MCF 10A (cell line): ENCODE measurements around the gene HELZ. TPM values are rescaled to one million over a fixed set of nuclear protein-coding genes. Genes with fewer than 3 reads are reported as not detected.

Experiments used
- BruUV-seq: library from RNA; stranded (reverse); fragments of 400-500 nt; replicated peaks from 2 replicates; lab custom pipeline; 2021; lab: Mats Ljungman, UMichigan
- CTCF ChIA-PET: fragments of 300-600 bp; sonication (Branson Sonifier 250); formaldehyde crosslinking; extraction: SDS; loops from one replicate; lab custom pipeline; 2021; ENCODE audit warnings: antibody characterized with exemption, inconsistent platforms; lab: Yijun Ruan, JAX
- POLR2A ChIA-PET: fragments of 300-600, 350-650 bp; sonication (Branson Sonifier 250); formaldehyde crosslinking; extraction: SDS; loops from one replicate; lab custom pipeline; 2020; ENCODE audit warnings: antibody characterized with exemption, inconsistent platforms; lab: Yijun Ruan, JAX
- DNase-seq: peaks from one replicate; pipeline ENCODE4 v3.0.0-alpha.2; 2018; ENCODE audit not compliant: unreplicated experiment
- H3K27ac Mint-ChIP-seq: one replicate; pipeline ENCODE4 v1.8.0; 2022; ENCODE audit warnings: mild to moderate bottlenecking, low read depth, mixed read lengths; ENCODE audit not compliant: unreplicated experiment
- H3K27me3 Mint-ChIP-seq: one replicate; pipeline ENCODE4 v1.8.0; 2022; ENCODE audit warnings: mixed read lengths; ENCODE audit not compliant: insufficient read depth, unreplicated experiment
- H3K36me3 Mint-ChIP-seq: one replicate; pipeline ENCODE4 v1.8.0; 2022; ENCODE audit warnings: mild to moderate bottlenecking, moderate library complexity, mixed read lengths; ENCODE audit not compliant: insufficient read depth, unreplicated experiment
- H3K4me1 Mint-ChIP-seq: one replicate; pipeline ENCODE4 v1.8.0; 2022; ENCODE audit warnings: mixed read lengths; ENCODE audit not compliant: insufficient read depth, unreplicated experiment
- H3K4me3 Mint-ChIP-seq: one replicate; pipeline ENCODE4 v1.8.0; 2022; ENCODE audit warnings: mild to moderate bottlenecking, moderate library complexity, mixed read lengths; ENCODE audit not compliant: unreplicated experiment
- H3K9me3 Mint-ChIP-seq: one replicate; pipeline ENCODE4 v1.8.0; 2022; ENCODE audit warnings: mixed read lengths; ENCODE audit not compliant: unreplicated experiment
- intact Hi-C: fragments of 100-400 bp; cut with micrococcal nuclease; formaldehyde crosslinking; loops from 2 replicates; pipeline ENCODE4 v1.14.1; 2022
- total RNA-seq: library from RNA; stranded (reverse); gene quantifications from 2 replicates; pipeline ENCODE4 v1.2.3, GENCODE V29; 2022
- TF ChIP-seq, protein P1 (sequence below): fragments of 200-600 bp; IDR thresholded peaks from one replicate; pipeline ENCODE4 v1.8.0; 2022; ENCODE audit warnings: antibody characterized with exemption, mild to moderate bottlenecking; ENCODE audit not compliant: unreplicated experiment

The HELZ gene
- total RNA-seq, 1 experiment from 2014 or later, result 71.7 TPM

DNA sequence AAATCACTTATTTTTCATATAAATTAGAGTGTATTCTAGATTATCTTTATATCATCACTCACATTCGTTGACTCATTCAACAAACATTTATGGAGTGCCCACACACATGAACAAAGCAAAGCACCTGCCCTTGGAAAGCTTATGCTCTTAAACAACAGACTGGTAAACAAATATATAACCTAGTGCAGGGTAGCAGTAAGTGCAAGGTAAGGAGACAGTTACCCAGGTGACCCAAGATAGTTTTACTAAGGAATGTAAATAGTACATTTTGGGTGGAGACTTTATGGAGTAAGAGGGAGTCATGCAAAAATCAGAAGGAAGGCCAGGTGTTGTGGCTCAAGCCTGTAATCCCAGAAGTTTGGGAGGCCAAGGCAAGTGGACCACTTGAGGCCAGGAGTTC lies 40.4 kb upstream of the HELZ start:
- no peaks in the 10 kb centered on the region for H3K27me3 Mint-ChIP-seq
- POLR2A ChIA-PET, result interaction anchor here (0.6 to 1.6 kb wide), 3 partner anchors 23 to 40 kb away, joined by 3 to 4 read pairs (median 3); partner anchors contain the start of gene HELZ
- H3K4me3 Mint-ChIP-seq, result no peak overlapping the region
- no peak overlapping the region for H3K27ac Mint-ChIP-seq
- DNase-seq, result no peak
- H3K36me3 Mint-ChIP-seq, result peaks cover 1% of the 10 kb centered on the region
- TF ChIP-seq, protein P1, sequence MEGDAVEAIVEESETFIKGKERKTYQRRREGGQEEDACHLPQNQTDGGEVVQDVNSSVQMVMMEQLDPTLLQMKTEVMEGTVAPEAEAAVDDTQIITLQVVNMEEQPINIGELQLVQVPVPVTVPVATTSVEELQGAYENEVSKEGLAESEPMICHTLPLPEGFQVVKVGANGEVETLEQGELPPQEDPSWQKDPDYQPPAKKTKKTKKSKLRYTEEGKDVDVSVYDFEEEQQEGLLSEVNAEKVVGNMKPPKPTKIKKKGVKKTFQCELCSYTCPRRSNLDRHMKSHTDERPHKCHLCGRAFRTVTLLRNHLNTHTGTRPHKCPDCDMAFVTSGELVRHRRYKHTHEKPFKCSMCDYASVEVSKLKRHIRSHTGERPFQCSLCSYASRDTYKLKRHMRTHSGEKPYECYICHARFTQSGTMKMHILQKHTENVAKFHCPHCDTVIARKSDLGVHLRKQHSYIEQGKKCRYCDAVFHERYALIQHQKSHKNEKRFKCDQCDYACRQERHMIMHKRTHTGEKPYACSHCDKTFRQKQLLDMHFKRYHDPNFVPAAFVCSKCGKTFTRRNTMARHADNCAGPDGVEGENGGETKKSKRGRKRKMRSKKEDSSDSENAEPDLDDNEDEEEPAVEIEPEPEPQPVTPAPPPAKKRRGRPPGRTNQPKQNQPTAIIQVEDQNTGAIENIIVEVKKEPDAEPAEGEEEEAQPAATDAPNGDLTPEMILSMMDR, result no peak
- intact Hi-C loops, result no loop called here
- CTCF ChIA-PET, result interaction anchor here (3.2 kb wide), 1 partner anchor 8 kb away, joined by 18 read pairs; no protein-coding TSS in a partner anchor
- BruUV-seq, result no TSS peak
- H3K9me3 Mint-ChIP-seq, result no peaks in the 10 kb centered on the region
- peaks cover 12% of the 10 kb centered on the region for H3K4me1 Mint-ChIP-seq

DNA sequence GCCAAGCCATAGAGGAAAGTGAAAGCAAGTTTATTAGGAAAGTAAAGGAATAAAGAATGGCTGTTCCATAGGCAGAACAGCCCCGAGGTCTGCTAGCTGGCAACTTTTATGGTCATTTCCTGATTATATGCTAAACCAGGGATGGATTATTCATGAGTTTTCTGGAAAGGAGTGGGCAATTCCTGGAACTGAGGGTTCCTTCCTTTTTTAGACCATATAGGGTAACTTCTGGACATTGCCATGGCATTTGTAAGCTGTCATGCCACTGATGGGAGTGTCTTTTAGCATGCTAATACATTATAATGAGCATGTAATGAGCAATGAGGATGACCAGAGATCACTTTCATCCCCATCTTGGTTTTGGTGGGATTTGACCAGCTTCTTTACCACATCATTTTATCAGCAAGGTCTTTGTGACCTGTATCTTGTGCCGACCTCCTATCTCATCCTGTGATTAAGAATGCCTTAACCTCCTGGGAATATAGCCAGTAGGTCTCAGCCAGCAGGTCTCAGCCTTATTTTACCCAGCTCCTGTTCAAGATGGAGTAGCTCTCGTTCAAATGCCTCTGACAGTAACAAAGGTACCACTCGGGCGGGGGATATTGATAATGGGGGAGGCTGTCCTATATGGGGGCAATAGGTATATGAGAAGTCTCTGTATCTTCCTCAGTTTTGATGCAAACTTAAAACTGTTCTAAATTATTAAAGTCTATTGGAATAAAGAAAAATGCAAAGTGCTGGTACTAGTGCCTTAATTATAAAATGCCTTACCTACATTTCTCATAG lies 38.9 kb upstream of the HELZ start:
- peaks cover 18% of the 10 kb centered on the region for H3K4me1 Mint-ChIP-seq
- CTCF ChIA-PET, result interaction anchor here (1.1 to 3.2 kb wide), 2 partner anchors 10 to 63 kb away, joined by 4 to 18 read pairs; no protein-coding TSS in a partner anchor
- H3K4me3 Mint-ChIP-seq, result no peak overlapping the region
- DNase-seq, result no peak
- H3K27me3 Mint-ChIP-seq, result no peaks in the 10 kb centered on the region
- POLR2A ChIA-PET, result interaction anchor here (1.3 kb wide), 1 partner anchor 39 kb away, joined by 6 read pairs; the partner anchor contains the start of gene HELZ
- intact Hi-C loops, result no loop called here
- H3K36me3 Mint-ChIP-seq, result peaks cover 5% of the 10 kb centered on the region
- no peaks in the 10 kb centered on the region for H3K9me3 Mint-ChIP-seq
- no peak overlapping the region for H3K27ac Mint-ChIP-seq
- TF ChIP-seq, protein P1, result no peak
- no TSS peak for BruUV-seq

DNA sequence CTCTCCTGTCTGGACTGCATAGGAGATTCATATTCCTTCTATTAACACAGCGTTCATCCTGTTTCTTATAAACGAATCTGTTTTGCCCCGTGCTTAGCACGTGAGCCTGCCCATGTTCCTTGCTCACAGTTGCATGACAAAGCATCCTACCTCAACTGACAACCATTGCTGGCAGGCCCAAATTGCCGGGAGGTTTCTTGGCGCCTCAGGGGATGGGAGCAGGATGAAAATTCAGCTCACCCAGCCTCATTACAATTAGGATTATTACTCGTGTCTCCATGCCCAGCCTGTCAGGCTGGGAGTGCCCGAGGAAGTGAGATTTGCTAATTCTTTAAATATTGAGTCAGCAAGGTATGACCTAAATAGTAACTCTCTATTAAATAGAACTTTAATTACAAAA lies 36.7 kb upstream of the HELZ start:
- Mint-ChIP-seq H3K9me3 (no peaks in the 10 kb centered on the region), H3K4me3 (no peak overlapping the region), H3K27ac (peak overlapping the region; percentile 43), H3K27me3 (no peaks in the 10 kb centered on the region), H3K36me3 (peaks cover 5% of the 10 kb centered on the region), H3K4me1 (peaks cover 18% of the 10 kb centered on the region)
- ChIA-PET POLR2A (interaction anchor here (0.7 to 5.8 kb wide), 19 partner anchors 7 to 96 kb away, joined by 3 to 68 read pairs (median 10); partner anchors contain the start of genes HELZ and PSMD12), CTCF (interaction anchor here (0.6 to 1.9 kb wide), 8 partner anchors 12 to 62 kb away, joined by 3 to 5 read pairs (median 3); no protein-coding TSS in a partner anchor)
- intact Hi-C loops, result no loop called here
- peak; percentile 63 for DNase-seq
- TF ChIP-seq, protein P1, result no peak
- no TSS peak for BruUV-seq

GRCh38 chr17:67281053-67281452 lies 36.1 kb upstream of the HELZ start:
- H3K9me3 Mint-ChIP-seq, result no peaks in the 10 kb centered on the region
- ChIA-PET POLR2A (interaction anchor here (0.6 to 5.8 kb wide), 22 partner anchors 8 to 763 kb away, joined by 3 to 68 read pairs (median 8); partner anchors contain the start of genes HELZ and PSMD12), CTCF (interaction anchor here (0.6 to 1.9 kb wide), 8 partner anchors 13 to 573 kb away, joined by 3 to 5 read pairs (median 3); no protein-coding TSS in a partner anchor)
- peak overlapping the region; percentile 43 for H3K27ac Mint-ChIP-seq
- H3K4me1 Mint-ChIP-seq, result peaks cover 18% of the 10 kb centered on the region
- peaks cover 5% of the 10 kb centered on the region for H3K36me3 Mint-ChIP-seq
- H3K4me3 Mint-ChIP-seq, result no peak overlapping the region
- TF ChIP-seq, protein P1, result no peak
- no TSS peak for BruUV-seq
- DNase-seq, result peak; percentile 21
- intact Hi-C loops, result no loop called here
- H3K27me3 Mint-ChIP-seq, result no peaks in the 10 kb centered on the region
